Stimulated activated CD8-positive, alpha-beta memory T cell treated with anti-CD3 and anti-CD28 coated beads, Interleukin-15, amount 100 ng/mL, for 4 hours (primary cell): ENCODE results near the gene PDIK1L.
A peak's percentile ranks its signal among the peaks of the same experiment; 100 is the strongest.
"Not testable (repeated sequence)": the region's sequence is repeated elsewhere in the genome, so short reads cannot be mapped to it uniquely, and the experiment has no call there.

Experiments
- DNase-seq, 2 donors: peaks; one replicate each; pipeline ENCODE4 v3.0.0-alpha.2; 2020; ENCODE audit warnings: low read depth in 2 of 2

PDIK1L gene

GRCh38 chr1:26090893-26091292 is 20.7 kb upstream of the PDIK1L start:
- no peak for DNase-seq

- DNase-seq: no peak
Observed at GRCh38 chr1:26092422-26092821, 19.2 kb upstream of the PDIK1L start.

GRCh38 chr1:26093569-26093968 is 18.1 kb upstream of the PDIK1L start:
- not testable (repeated sequence) for DNase-seq

GRCh38 chr1:26094076-26094669 is 17.5 kb upstream of the PDIK1L start:
- no peak for DNase-seq

- no peak for DNase-seq
Observed at GRCh38 chr1:26094677-26095383, 16.8 kb upstream of the PDIK1L start.

GRCh38 chr1:26096471-26096870 is 15.2 kb upstream of the PDIK1L start:
- DNase-seq: no peak

- DNase-seq: no peak
Observed at GRCh38 chr1:26097696-26098095, 13.9 kb upstream of the PDIK1L start.

- no peak for DNase-seq
Observed at GRCh38 chr1:26098602-26099001, 13.0 kb upstream of the PDIK1L start.

- DNase-seq: no peak
Observed at GRCh38 chr1:26099780-26100179, 11.8 kb upstream of the PDIK1L start.

- DNase-seq: not testable (repeated sequence)
Observed at GRCh38 chr1:26100204-26100603, 11.4 kb upstream of the PDIK1L start.

GRCh38 chr1:26102119-26102518 is 9.5 kb upstream of the PDIK1L start:
- no peak for DNase-seq

- no peak for DNase-seq
Observed at GRCh38 chr1:26102526-26102925, 9.1 kb upstream of the PDIK1L start.

- DNase-seq: not testable (repeated sequence)
Observed at GRCh38 chr1:26105226-26105548, 6.4 kb upstream of the PDIK1L start.

GRCh38 chr1:26109229-26110164 is 2.1 kb upstream of the PDIK1L start:
- DNase-seq: no peak

GRCh38 chr1:26110731-26111529 is 694 bp upstream of the PDIK1L start:
- DNase-seq: peak; percentile 26 to 46

- no peak for DNase-seq
Observed at GRCh38 chr1:26112407-26112775, 767 bp downstream of the PDIK1L start.

- no peak for DNase-seq
Observed at GRCh38 chr1:26114165-26114927, 2.7 kb downstream of the PDIK1L start.

GRCh38 chr1:26119892-26120608 is 8.4 kb downstream of the PDIK1L start:
- no peak for DNase-seq

GRCh38 chr1:26121854-26122773 is 10.5 kb downstream of the PDIK1L start:
- DNase-seq: no peak
